Measurements from ENCODE around the gene HGFAC.

GRCh38 chr4:3418029-3418762 lies 23.6 kb upstream of the HGFAC start:
- TF ChIP-seq EP300 (IDR thresholded peaks at IDR 0.05): no peak
- no peak for TF ChIP-seq CTCF (IDR thresholded peaks at IDR 0.05)

All from ovary (tissue), 3 donors.